CD4-positive, alpha-beta memory T cell (primary cell): ENCODE measurements around the gene CAPN2. TPM values are rescaled to one million over a fixed set of nuclear protein-coding genes. Genes with fewer than 3 reads are reported as not detected.

Experiments
- CTCF ChIA-PET: fragments of 350-600 bp; sonication (Branson Sonifier 250); formaldehyde crosslinking; loops from one replicate; lab custom pipeline; 2021; ENCODE audit warnings: inconsistent platforms; ENCODE audit not compliant: partially characterized antibody; lab: Charles Lee
- POLR2A ChIA-PET: fragments of 350-600 bp; sonication (Branson Sonifier 250); formaldehyde crosslinking; loops from one replicate; lab custom pipeline; 2021; ENCODE audit not compliant: partially characterized antibody; lab: Charles Lee
- DNase-seq, 5 donors: peaks; one replicate each; pipeline versions ENCODE4 v3.0.0 to v3.0.0-alpha.2; 2020 to 2022; ENCODE audit warnings: mixed read lengths in 1 of 5
- H3K27ac ChIP-seq: one replicate; pipeline ENCODE4 v1.7.0; 2013; ENCODE audit warnings: low read depth, low read length
- H3K27me3 ChIP-seq: 2 replicates; pipeline ENCODE4 v1.7.0; 2013; ENCODE audit warnings: mild to moderate bottlenecking, low read length, moderate library complexity; ENCODE audit not compliant: insufficient read depth
- H3K36me3 ChIP-seq: 2 replicates; pipeline ENCODE4 v1.7.0; 2013; ENCODE audit warnings: mild to moderate bottlenecking, low read length, moderate library complexity; ENCODE audit not compliant: insufficient read depth
- H3K4me1 ChIP-seq: 2 replicates; pipeline ENCODE4 v1.7.0; 2013; ENCODE audit warnings: mild to moderate bottlenecking, low read length, moderate library complexity; ENCODE audit not compliant: insufficient read depth
- H3K4me3 ChIP-seq, 2 donors: one replicate each; pipeline ENCODE4 v1.7.0; 2013; ENCODE audit warnings: low read length in 2 of 2, mild to moderate bottlenecking in 1 of 2
- H3K9me3 ChIP-seq, 2 donors: one replicate each; pipeline ENCODE4 v1.7.0; 2013; ENCODE audit warnings: low read length in 2 of 2, control low read depth in 1 of 2; ENCODE audit not compliant: control insufficient read depth in 1 of 2
- H3K27ac Mint-ChIP-seq, 7 donors: one replicate each; pipeline ENCODE4 v1.8.0; 2020 to 2021; ENCODE audit warnings: mixed read lengths in 7 of 7, mild to moderate bottlenecking in 6 of 7, inconsistent platforms in 3 of 7, moderate library complexity in 3 of 7
- H3K27me3 Mint-ChIP-seq, 2 donors: one replicate each; pipeline ENCODE4 v1.8.0; 2020 to 2021; ENCODE audit warnings: mixed read lengths in 2 of 2
- H3K36me3 Mint-ChIP-seq, 2 donors: one replicate each; pipeline ENCODE4 v1.8.0; 2020 to 2021; ENCODE audit warnings: mixed read lengths in 2 of 2, inconsistent platforms in 1 of 2, mild to moderate bottlenecking in 1 of 2
- H3K4me1 Mint-ChIP-seq, 4 donors: one replicate each; pipeline ENCODE4 v1.8.0; 2020 to 2021; ENCODE audit warnings: mixed read lengths in 4 of 4, mild to moderate bottlenecking in 1 of 4
- H3K4me3 Mint-ChIP-seq, 8 donors: one replicate each; pipeline ENCODE4 v1.8.0; 2020 to 2021; ENCODE audit warnings: mixed read lengths in 8 of 8, mild to moderate bottlenecking in 7 of 8, moderate library complexity in 6 of 8, inconsistent platforms in 3 of 8
- H3K9me3 Mint-ChIP-seq, 8 donors: one replicate each; pipeline ENCODE4 v1.8.0; 2020 to 2021; ENCODE audit warnings: mixed read lengths in 8 of 8, mild to moderate bottlenecking in 5 of 8, inconsistent platforms in 3 of 8, moderate library complexity in 1 of 8
- intact Hi-C: fragments of 100-400 bp; cut with micrococcal nuclease; formaldehyde crosslinking; loops from one replicate; pipeline ENCODE4 v1.15.1; 2023
- polyA plus RNA-seq, 2 donors: library from polyadenylated mRNA; unstranded; fragments of 300-500 nt; fragmentation: Illumina TruSeq; gene quantifications; one replicate each; pipeline ENCODE4 v1.2.3, GENCODE V29; 2021
- total RNA-seq, 2 experiments: library from RNA; stranded (reverse); gene quantifications; one replicate each; pipeline ENCODE4 v1.2.3, GENCODE V29; 2021

Gene CAPN2
- total and polyA plus RNA-seq, 4 experiments from 2014 or later: 146 to 231 (median 179) TPM

DNA sequence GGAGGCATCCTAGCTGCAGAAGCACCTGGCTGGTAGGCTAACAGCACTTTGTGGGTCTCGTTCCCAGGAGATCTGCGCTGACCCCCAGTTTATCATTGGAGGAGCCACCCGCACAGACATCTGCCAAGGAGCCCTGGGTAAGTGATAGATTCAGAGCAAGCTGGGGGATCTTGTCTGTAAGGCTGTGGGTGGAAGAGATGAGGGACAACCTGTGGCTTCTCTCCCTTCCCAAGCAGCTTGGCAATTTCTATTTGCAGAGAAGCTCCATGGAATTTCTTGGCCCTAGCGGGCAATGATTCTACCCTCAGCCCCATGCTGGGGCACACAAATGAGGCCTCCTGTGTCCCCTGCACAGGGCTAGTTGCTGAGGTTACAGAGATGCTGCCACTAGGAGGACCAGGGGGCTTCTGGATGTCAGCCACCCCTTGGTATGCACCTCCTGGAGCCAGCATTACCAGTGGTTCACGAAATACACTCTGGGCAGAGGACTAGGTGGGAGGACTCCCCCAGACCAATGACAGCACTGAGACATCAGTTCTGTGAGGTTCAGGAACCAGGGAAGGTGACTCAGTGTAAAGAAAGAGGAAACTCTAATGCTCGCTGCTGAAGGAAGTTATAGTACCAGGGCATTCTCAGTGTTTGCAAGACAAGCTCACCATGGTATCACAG, 5.5 kb downstream of the CAPN2 start:
- Mint-ChIP-seq H3K27me3 (no peaks in the 10 kb centered on the region), H3K4me1 (peaks cover 62 to 92% (median 81%) of the 10 kb centered on the region in 4 donors), H3K4me3 (peak overlapping the region in 7 of 8 donors; percentile 6 to 87 (median 52)), H3K27ac (peak overlapping the region; percentile 85 to 98 (median 95)), H3K36me3 (peaks cover 46 to 56% of the 10 kb centered on the region in 2 donors), H3K9me3 (no peaks in the 10 kb centered on the region)
- intact Hi-C loops: no loop called here
- H3K27ac ChIP-seq: peak overlapping the region; percentile 79
- peaks cover 40% of the 10 kb centered on the region for H3K36me3 ChIP-seq
- H3K4me3 ChIP-seq: peak overlapping the region in 1 of 2 donors; percentile 13
- H3K9me3 ChIP-seq: no peaks in the 10 kb centered on the region
- DNase-seq: no peak
- POLR2A ChIA-PET: interaction anchor here (2.9 to 4.7 kb wide), 3 partner anchors 9 to 128 kb away, joined by 19 to 62 read pairs (median 42); partner anchors contain the start of gene TP53BP2
- CTCF ChIA-PET: interaction anchor here (0.7 to 17.3 kb wide), 6 partner anchors 7 to 30 kb away, joined by 3 to 233 read pairs (median 4); no protein-coding TSS in a partner anchor
- no peaks in the 10 kb centered on the region for H3K27me3 ChIP-seq
- peaks cover 90% of the 10 kb centered on the region for H3K4me1 ChIP-seq

DNA sequence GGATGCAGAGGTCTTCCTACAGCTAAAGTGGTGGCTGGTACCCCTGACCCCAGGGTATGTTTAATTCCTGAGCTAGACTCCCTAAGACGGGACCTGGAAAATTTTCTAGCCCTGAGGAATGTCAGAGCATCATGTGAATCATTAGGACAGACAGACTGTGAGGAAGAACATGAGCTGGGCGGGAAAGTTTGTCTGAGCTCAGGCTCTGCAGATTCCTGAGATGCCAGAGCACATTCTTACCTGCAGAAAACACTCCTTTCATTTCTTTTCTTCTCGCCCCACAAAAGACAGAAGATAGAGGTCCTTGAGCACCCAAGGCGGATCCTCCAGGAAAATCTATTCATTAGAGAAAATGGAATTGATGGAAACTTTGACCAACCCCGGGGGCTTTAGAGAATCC, 6.5 kb downstream of the CAPN2 start:
- no peaks in the 10 kb centered on the region for H3K9me3 Mint-ChIP-seq
- Histone ChIP-seq H3K27me3 (no peaks in the 10 kb centered on the region), H3K36me3 (peaks cover 46% of the 10 kb centered on the region), H3K4me1 (peaks cover 91% of the 10 kb centered on the region), H3K4me3 (no peak overlapping the region), H3K9me3 (no peaks in the 10 kb centered on the region), H3K27ac (peak overlapping the region; percentile 79)
- no peaks in the 10 kb centered on the region for H3K27me3 Mint-ChIP-seq
- peak overlapping the region in 3 of 8 donors; percentile 13 to 58 (median 33) for H3K4me3 Mint-ChIP-seq
- peak overlapping the region; percentile 25 to 95 (median 84) for H3K27ac Mint-ChIP-seq
- peaks cover 52 to 61% of the 10 kb centered on the region in 2 donors for H3K36me3 Mint-ChIP-seq
- POLR2A ChIA-PET: interaction anchor here (4.6 to 4.7 kb wide), 2 partner anchors 8 to 31 kb away, joined by 42 to 62 read pairs; no protein-coding TSS in a partner anchor
- no peak for DNase-seq
- CTCF ChIA-PET: interaction anchor here (0.7 to 17.3 kb wide), 7 partner anchors 8 to 29 kb away, joined by 3 to 233 read pairs (median 3); no protein-coding TSS in a partner anchor
- intact Hi-C loops: no loop called here
- H3K4me1 Mint-ChIP-seq: peaks cover 61 to 92% (median 82%) of the 10 kb centered on the region in 4 donors

DNA sequence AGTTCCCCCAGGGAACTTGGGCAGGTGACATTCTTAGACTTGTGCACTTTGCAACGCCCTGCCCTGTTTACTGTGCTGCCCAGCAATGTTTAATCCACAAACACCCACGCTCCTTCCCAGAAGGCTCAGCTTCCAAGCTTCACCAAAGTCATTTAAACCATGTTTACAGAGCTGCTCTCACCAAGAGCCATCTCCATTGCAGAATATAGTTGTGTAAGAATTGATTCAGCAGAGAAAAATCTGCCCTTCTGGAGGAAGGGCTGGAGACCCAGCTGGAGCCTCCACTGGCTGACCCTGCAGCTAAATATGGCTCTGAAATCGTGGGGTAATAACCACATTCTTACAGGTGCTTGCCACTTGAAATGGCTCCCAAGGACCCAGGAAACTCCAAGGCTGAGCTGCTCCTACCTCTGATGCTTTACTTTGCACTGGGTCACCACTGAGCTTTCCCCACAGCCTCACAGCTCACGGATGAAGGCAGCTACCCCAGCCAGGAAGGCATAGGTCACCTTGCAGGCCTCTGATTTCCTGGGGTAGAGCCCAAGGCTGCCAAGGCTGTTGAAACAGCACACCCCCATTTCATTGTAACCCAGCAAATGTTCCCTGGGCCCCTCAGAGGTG, 8.7 kb downstream of the CAPN2 start:
- Histone ChIP-seq H3K27ac (no peak overlapping the region), H3K36me3 (peaks cover 46% of the 10 kb centered on the region)
- peaks cover 56 to 73% of the 10 kb centered on the region in 2 donors for H3K36me3 Mint-ChIP-seq

GRCh38 chr1:223721658-223722607, 9.6 kb downstream of the CAPN2 start:
- Mint-ChIP-seq H3K36me3 (peaks cover 57 to 75% of the 10 kb centered on the region in 2 donors), H3K27me3 (no peaks in the 10 kb centered on the region), H3K27ac (peak overlapping the region in 6 of 7 donors; percentile 52 to 89 (median 80)), H3K4me1 (peaks cover 53 to 91% (median 77%) of the 10 kb centered on the region in 4 donors), H3K9me3 (no peaks in the 10 kb centered on the region), H3K4me3 (peak overlapping the region in 1 of 8 donors; percentile 67)
- Histone ChIP-seq H3K4me1 (peaks cover 86% of the 10 kb centered on the region), H3K27me3 (no peaks in the 10 kb centered on the region), H3K4me3 (no peak overlapping the region), H3K36me3 (peaks cover 46% of the 10 kb centered on the region), H3K27ac (no peak overlapping the region), H3K9me3 (no peaks in the 10 kb centered on the region)
- CTCF ChIA-PET: interaction anchor here (1.0 to 17.3 kb wide), 5 partner anchors 10 to 31 kb away, joined by 3 to 233 read pairs (median 5); no protein-coding TSS in a partner anchor
- intact Hi-C loops: no loop called here
- DNase-seq: no peak
- POLR2A ChIA-PET: interaction anchor here (1.6 to 2.1 kb wide), 3 partner anchors 9 to 27 kb away, joined by 3 to 8 read pairs (median 7); partner anchors contain the start of gene CAPN2

More for the DNA sequence above, 8.7 kb downstream of the CAPN2 start:
- Histone ChIP-seq H3K4me3 (no peak overlapping the region), H3K9me3 (no peaks in the 10 kb centered on the region), H3K27me3 (no peaks in the 10 kb centered on the region), H3K4me1 (peaks cover 86% of the 10 kb centered on the region)
- no peak for DNase-seq
- ChIA-PET POLR2A (interaction anchor here (0.6 to 2.1 kb wide), 4 partner anchors 9 to 124 kb away, joined by 3 to 8 read pairs (median 5); partner anchors contain the start of gene CAPN2), CTCF (interaction anchor here (1.0 to 17.3 kb wide), 5 partner anchors 9 to 32 kb away, joined by 3 to 233 read pairs (median 5); no protein-coding TSS in a partner anchor)
- intact Hi-C loops: no loop called here
- H3K27ac Mint-ChIP-seq: peak overlapping the region; percentile 66 to 89 (median 85)
- H3K4me3 Mint-ChIP-seq: peak overlapping the region in 5 of 8 donors; percentile 13 to 67 (median 32)
- H3K9me3 Mint-ChIP-seq: no peaks in the 10 kb centered on the region
- H3K4me1 Mint-ChIP-seq: peaks cover 53 to 91% (median 77%) of the 10 kb centered on the region in 4 donors
- H3K27me3 Mint-ChIP-seq: no peaks in the 10 kb centered on the region

- H3K36me3 Mint-ChIP-seq: peaks cover 55 to 76% of the 10 kb centered on the region in 2 donors
- Histone ChIP-seq H3K27me3 (no peaks in the 10 kb centered on the region), H3K9me3 (no peaks in the 10 kb centered on the region), H3K27ac (peak overlapping the region; percentile 15), H3K4me3 (no peak overlapping the region), H3K4me1 (peaks cover 86% of the 10 kb centered on the region), H3K36me3 (peaks cover 37% of the 10 kb centered on the region)
- H3K4me3 Mint-ChIP-seq: no peak overlapping the region
- H3K27ac Mint-ChIP-seq: peak overlapping the region in 6 of 7 donors; percentile 23 to 78 (median 60)
- H3K4me1 Mint-ChIP-seq: peaks cover 54 to 91% (median 77%) of the 10 kb centered on the region in 4 donors
- no peak for DNase-seq
- no peaks in the 10 kb centered on the region for H3K9me3 Mint-ChIP-seq
- no peaks in the 10 kb centered on the region for H3K27me3 Mint-ChIP-seq
- POLR2A ChIA-PET: interaction anchor here (5.2 kb wide), 1 partner anchor 11 kb away, joined by 39 read pairs; the partner anchor contains the start of gene CAPN2
- intact Hi-C loops: no loop called here
- CTCF ChIA-PET: interaction anchor here (1.7 to 17.3 kb wide), 2 partner anchors 11 to 24 kb away, joined by 3 to 233 read pairs; partner anchors contain the start of gene CAPN2
Measured at GRCh38 chr1:223723351-223723904, 11.1 kb downstream of the CAPN2 start.

GRCh38 chr1:223724376-223724775, 12.0 kb downstream of the CAPN2 start:
- Histone ChIP-seq H3K9me3 (no peaks in the 10 kb centered on the region), H3K27ac (no peak overlapping the region), H3K27me3 (no peaks in the 10 kb centered on the region), H3K4me1 (peaks cover 80% of the 10 kb centered on the region), H3K4me3 (no peak overlapping the region), H3K36me3 (peaks cover 32% of the 10 kb centered on the region)
- ChIA-PET POLR2A (interaction anchor here (5.2 to 6.0 kb wide), 2 partner anchors 7 to 12 kb away, joined by 39 to 62 read pairs; partner anchors contain the start of gene CAPN2), CTCF (interaction anchor here (1.2 to 17.3 kb wide), 4 partner anchors 8 to 28 kb away, joined by 3 to 233 read pairs (median 4); partner anchors contain the start of gene CAPN2)
- H3K4me3 Mint-ChIP-seq: peak overlapping the region in 3 of 8 donors; percentile 20 to 65 (median 24)
- peaks cover 51 to 77% of the 10 kb centered on the region in 2 donors for H3K36me3 Mint-ChIP-seq
- no peaks in the 10 kb centered on the region for H3K9me3 Mint-ChIP-seq
- peak overlapping the region in 6 of 7 donors; percentile 62 to 92 (median 75) for H3K27ac Mint-ChIP-seq
- DNase-seq: no peak
- H3K27me3 Mint-ChIP-seq: no peaks in the 10 kb centered on the region
- peaks cover 52 to 93% (median 77%) of the 10 kb centered on the region in 4 donors for H3K4me1 Mint-ChIP-seq
- intact Hi-C loops: no loop called here
